HL-60 (cell line): ENCODE data around the gene ATXN7.

Experiments
- GABPA ChIP-seq: IDR thresholded peaks from 2 replicates; pipeline ENCODE4 v1.6.1; 2012; ENCODE audit warnings: low read depth
- POLR2AphosphoS5 ChIP-seq: IDR thresholded peaks from 2 replicates; pipeline ENCODE4 v1.6.1; 2012; ENCODE audit warnings: low read depth
- SPI1 ChIP-seq: IDR thresholded peaks from 2 replicates; pipeline ENCODE4 v1.6.1; 2012; ENCODE audit warnings: low read depth, mild to moderate bottlenecking, borderline replicate concordance
- TF ChIP-seq, protein P1 (sequence below): IDR thresholded peaks from one replicate; pipeline ENCODE4 v1.5.1; 2011; ENCODE audit warnings: low read length, control low read depth, inconsistent platforms; ENCODE audit not compliant: insufficient read depth
- TF ChIP-seq, protein P2 (sequence below): IDR thresholded peaks from 2 replicates; pipeline ENCODE4 v1.6.1; 2012; ENCODE audit warnings: low read depth; ENCODE audit not compliant: insufficient replicate concordance

DNA sequence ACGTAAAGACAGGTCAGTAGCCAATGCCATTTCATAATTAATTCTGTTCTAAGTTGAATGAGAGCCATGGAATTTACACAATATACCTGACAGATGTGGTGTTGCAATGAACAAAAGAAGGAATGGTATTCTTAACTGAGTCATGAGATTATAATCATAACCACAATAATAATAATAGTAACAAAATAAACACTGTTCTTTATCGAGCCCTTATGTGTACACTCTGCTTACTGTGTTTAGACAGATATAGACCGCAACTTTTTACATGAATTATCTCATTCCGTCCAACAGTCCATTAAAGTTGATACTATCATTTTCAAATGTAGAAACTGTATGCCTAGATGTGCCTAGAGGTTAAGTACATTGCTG lies 76.7 kb downstream of the ATXN7 start:
- TF ChIP-seq, protein P1, sequence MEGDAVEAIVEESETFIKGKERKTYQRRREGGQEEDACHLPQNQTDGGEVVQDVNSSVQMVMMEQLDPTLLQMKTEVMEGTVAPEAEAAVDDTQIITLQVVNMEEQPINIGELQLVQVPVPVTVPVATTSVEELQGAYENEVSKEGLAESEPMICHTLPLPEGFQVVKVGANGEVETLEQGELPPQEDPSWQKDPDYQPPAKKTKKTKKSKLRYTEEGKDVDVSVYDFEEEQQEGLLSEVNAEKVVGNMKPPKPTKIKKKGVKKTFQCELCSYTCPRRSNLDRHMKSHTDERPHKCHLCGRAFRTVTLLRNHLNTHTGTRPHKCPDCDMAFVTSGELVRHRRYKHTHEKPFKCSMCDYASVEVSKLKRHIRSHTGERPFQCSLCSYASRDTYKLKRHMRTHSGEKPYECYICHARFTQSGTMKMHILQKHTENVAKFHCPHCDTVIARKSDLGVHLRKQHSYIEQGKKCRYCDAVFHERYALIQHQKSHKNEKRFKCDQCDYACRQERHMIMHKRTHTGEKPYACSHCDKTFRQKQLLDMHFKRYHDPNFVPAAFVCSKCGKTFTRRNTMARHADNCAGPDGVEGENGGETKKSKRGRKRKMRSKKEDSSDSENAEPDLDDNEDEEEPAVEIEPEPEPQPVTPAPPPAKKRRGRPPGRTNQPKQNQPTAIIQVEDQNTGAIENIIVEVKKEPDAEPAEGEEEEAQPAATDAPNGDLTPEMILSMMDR: no peak
- TF ChIP-seq SPI1: no peak
- no peak for TF ChIP-seq GABPA
- TF ChIP-seq POLR2AphosphoS5: no peak
- TF ChIP-seq, protein P2, sequence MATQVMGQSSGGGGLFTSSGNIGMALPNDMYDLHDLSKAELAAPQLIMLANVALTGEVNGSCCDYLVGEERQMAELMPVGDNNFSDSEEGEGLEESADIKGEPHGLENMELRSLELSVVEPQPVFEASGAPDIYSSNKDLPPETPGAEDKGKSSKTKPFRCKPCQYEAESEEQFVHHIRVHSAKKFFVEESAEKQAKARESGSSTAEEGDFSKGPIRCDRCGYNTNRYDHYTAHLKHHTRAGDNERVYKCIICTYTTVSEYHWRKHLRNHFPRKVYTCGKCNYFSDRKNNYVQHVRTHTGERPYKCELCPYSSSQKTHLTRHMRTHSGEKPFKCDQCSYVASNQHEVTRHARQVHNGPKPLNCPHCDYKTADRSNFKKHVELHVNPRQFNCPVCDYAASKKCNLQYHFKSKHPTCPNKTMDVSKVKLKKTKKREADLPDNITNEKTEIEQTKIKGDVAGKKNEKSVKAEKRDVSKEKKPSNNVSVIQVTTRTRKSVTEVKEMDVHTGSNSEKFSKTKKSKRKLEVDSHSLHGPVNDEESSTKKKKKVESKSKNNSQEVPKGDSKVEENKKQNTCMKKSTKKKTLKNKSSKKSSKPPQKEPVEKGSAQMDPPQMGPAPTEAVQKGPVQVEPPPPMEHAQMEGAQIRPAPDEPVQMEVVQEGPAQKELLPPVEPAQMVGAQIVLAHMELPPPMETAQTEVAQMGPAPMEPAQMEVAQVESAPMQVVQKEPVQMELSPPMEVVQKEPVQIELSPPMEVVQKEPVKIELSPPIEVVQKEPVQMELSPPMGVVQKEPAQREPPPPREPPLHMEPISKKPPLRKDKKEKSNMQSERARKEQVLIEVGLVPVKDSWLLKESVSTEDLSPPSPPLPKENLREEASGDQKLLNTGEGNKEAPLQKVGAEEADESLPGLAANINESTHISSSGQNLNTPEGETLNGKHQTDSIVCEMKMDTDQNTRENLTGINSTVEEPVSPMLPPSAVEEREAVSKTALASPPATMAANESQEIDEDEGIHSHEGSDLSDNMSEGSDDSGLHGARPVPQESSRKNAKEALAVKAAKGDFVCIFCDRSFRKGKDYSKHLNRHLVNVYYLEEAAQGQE: no peak
